Measurements from ENCODE around the gene DCC.

Gene DCC

GRCh38 chr18:52844323-52844722 is 504.3 kb downstream of the DCC start:
- Histone ChIP-seq H3F3A (ENCODE audit: low read depth) (no peaks in the 10 kb centered on the region), H3K36me3 (ENCODE audit: insufficient read depth, low read length) (no peaks in the 10 kb centered on the region), H3K9me2 (replicated peaks; ENCODE audit: low read depth, low read length) (no peaks in the 10 kb centered on the region), H3K27me3 (ENCODE audit: insufficient read depth, low read length, poor library complexity, severe bottlenecking) (no peaks in the 10 kb centered on the region), H3K9ac (ENCODE audit: low read depth, low read length, poor library complexity, severe bottlenecking) (no peak overlapping the region), H3K4me3 (ENCODE audit: low read length, poor library complexity, severe bottlenecking) (no peak overlapping the region), H2AFZ (ENCODE audit: low read length) (no peak overlapping the region), H4K20me1 (ENCODE audit: insufficient read depth, low read length, poor library complexity, severe bottlenecking) (no peaks in the 10 kb centered on the region), H3K79me2 (ENCODE audit: insufficient read depth, low read length) (no peaks in the 10 kb centered on the region), H3K9me3 (ENCODE audit: insufficient read depth, low read depth, low read length) (no peaks in the 10 kb centered on the region), H3K4me2 (ENCODE audit: low read depth, low read length, poor library complexity, severe bottlenecking) (no peak overlapping the region), H3K4me1 (ENCODE audit: insufficient read depth, low read length, poor library complexity, severe bottlenecking) (no peaks in the 10 kb centered on the region)
- no peak for TF ChIP-seq CTCF (conservative IDR thresholded peaks at IDR 0.05; ENCODE audit: low read length)
- TF ChIP-seq EZH2phosphoT487 (IDR thresholded peaks at IDR 0.05; ENCODE audit: borderline replicate concordance), result no peak

GRCh38 chr18:52845036-52845435 is 505.0 kb downstream of the DCC start:
- Histone ChIP-seq H4K20me1 (ENCODE audit: insufficient read depth, low read length, poor library complexity, severe bottlenecking) (no peaks in the 10 kb centered on the region), H3K9me3 (ENCODE audit: insufficient read depth, low read depth, low read length) (0 out of 2 replicates have a peak, but pooled peaks cover 3% of the 10 kb centered on the region), H3K9me2 (replicated peaks; ENCODE audit: low read depth, low read length) (no peaks in the 10 kb centered on the region), H3F3A (ENCODE audit: low read depth) (no peaks in the 10 kb centered on the region), H3K79me2 (ENCODE audit: insufficient read depth, low read length) (no peaks in the 10 kb centered on the region), H3K4me1 (ENCODE audit: insufficient read depth, low read length, poor library complexity, severe bottlenecking) (no peaks in the 10 kb centered on the region), H3K27me3 (ENCODE audit: insufficient read depth, low read length, poor library complexity, severe bottlenecking) (no peaks in the 10 kb centered on the region), H3K4me2 (ENCODE audit: low read depth, low read length, poor library complexity, severe bottlenecking) (no peak overlapping the region), H2AFZ (ENCODE audit: low read length) (no peak overlapping the region), H3K9ac (ENCODE audit: low read depth, low read length, poor library complexity, severe bottlenecking) (no peak overlapping the region), H3K4me3 (ENCODE audit: low read length, poor library complexity, severe bottlenecking) (no peak overlapping the region), H3K36me3 (ENCODE audit: insufficient read depth, low read length) (no peaks in the 10 kb centered on the region)
- TF ChIP-seq CTCF (conservative IDR thresholded peaks at IDR 0.05; ENCODE audit: low read length) (no peak), EZH2phosphoT487 (IDR thresholded peaks at IDR 0.05; ENCODE audit: borderline replicate concordance) (no peak)

- Histone ChIP-seq H3K4me2 (ENCODE audit: low read depth, low read length, poor library complexity, severe bottlenecking) (no peak overlapping the region), H3K4me3 (ENCODE audit: low read length, poor library complexity, severe bottlenecking) (no peak overlapping the region), H3K79me2 (ENCODE audit: insufficient read depth, low read length) (no peaks in the 10 kb centered on the region), H3K4me1 (ENCODE audit: insufficient read depth, low read length, poor library complexity, severe bottlenecking) (no peaks in the 10 kb centered on the region), H3K9ac (ENCODE audit: low read depth, low read length, poor library complexity, severe bottlenecking) (no peak overlapping the region), H3K9me3 (ENCODE audit: insufficient read depth, low read depth, low read length) (0 out of 2 replicates have a peak, but pooled peaks cover 3% of the 10 kb centered on the region), H3F3A (ENCODE audit: low read depth) (no peaks in the 10 kb centered on the region), H3K27me3 (ENCODE audit: insufficient read depth, low read length, poor library complexity, severe bottlenecking) (no peaks in the 10 kb centered on the region), H3K9me2 (replicated peaks; ENCODE audit: low read depth, low read length) (no peaks in the 10 kb centered on the region), H3K36me3 (ENCODE audit: insufficient read depth, low read length) (no peaks in the 10 kb centered on the region), H2AFZ (ENCODE audit: low read length) (no peak overlapping the region), H4K20me1 (ENCODE audit: insufficient read depth, low read length, poor library complexity, severe bottlenecking) (no peaks in the 10 kb centered on the region)
- no peak for TF ChIP-seq CTCF (conservative IDR thresholded peaks at IDR 0.05; ENCODE audit: low read length)
- no peak for TF ChIP-seq EZH2phosphoT487 (IDR thresholded peaks at IDR 0.05; ENCODE audit: borderline replicate concordance)
Observed at GRCh38 chr18:52850031-52850560, 510.1 kb downstream of the DCC start.

Measured in Loucy (cell line).